ENCODE results near the gene GET4. TPM values are rescaled to one million over a fixed set of nuclear protein-coding genes. Genes with fewer than 3 reads are reported as not detected.
"Not testable (repeated sequence)": the region's sequence is repeated elsewhere in the genome, so short reads cannot be mapped to it uniquely, and the experiment has no call there.

GET4 gene
- total RNA-seq, 1 experiment from 2014 or later: 24.6 TPM

DNA sequence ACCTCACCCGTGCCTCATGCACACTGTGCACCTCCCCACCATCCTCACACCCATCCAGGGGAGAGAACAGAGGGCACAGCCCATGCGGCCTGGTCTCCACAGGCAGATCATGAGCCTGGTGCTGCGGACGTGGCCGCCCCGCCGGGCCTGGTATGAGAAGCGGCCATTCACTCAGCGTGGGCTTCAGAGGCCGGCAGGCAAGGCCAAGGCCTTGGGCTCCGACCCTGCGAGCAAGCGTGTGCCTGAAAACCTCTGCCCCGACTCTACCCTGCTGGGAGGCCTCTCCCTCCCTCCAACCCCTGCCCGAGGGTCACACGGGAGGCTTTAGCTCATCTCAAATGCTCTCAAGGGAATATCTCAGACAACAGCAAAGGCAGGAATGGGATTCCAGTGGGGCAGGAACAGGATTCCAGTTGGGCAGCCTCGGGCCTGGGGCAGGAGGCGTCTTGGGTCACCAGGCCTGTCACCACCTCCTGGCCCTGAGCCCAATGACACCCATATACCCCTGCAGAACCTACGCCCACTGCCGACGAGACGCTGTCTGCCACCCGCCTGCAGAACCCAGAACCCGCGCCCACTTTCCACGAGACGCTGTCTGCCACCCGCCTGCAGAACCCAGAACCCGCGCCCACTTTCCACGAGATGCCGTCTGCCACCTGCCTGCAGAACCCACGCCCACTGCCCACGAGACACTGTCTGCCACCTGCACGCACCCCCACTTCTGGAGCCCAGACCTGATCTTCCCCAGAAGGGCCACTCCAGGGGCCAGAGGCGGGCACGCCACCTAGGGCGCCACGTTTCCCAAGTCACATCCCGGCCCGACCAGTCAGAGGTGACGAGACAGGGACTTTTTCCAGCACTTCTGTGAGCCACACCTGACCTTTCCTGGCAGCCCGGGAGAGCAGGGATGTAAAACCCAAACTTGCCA is 39.2 kb downstream of the GET4 start:
- no peak for DNase-seq (ENCODE audit: low read depth)

DNA sequence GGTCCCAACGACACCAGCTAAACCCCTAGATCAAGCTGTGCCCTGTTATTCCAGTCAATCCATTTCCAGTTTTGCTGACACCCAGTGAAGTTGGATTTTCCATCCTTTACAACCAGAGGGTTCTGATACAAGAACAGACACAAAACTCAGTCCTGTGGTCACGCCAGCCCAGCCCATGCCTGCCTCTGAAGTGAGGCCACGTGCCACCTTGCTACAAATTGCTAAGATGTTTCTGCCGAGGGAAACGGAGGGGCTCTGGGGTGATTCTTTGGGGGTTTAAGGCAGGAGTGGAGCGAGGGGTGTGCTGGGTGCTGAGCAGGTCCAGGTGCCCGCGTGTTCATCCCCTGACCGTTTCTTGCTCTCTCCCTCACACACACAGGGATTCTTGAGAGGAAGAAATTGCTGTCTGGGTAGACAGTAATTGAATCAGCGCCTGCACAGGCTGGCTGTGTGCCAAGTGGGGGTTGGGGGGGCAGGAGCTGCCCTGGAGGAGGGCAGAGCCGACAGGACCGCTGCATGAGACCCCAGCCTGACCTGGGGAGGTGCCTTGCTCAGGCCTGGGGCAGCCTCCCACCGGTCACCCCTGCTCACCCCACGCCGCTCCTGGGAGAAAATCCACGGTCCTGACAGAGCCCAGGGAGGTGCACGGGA is 40.1 kb downstream of the GET4 start:
- no peak for DNase-seq (ENCODE audit: low read depth)

DNA sequence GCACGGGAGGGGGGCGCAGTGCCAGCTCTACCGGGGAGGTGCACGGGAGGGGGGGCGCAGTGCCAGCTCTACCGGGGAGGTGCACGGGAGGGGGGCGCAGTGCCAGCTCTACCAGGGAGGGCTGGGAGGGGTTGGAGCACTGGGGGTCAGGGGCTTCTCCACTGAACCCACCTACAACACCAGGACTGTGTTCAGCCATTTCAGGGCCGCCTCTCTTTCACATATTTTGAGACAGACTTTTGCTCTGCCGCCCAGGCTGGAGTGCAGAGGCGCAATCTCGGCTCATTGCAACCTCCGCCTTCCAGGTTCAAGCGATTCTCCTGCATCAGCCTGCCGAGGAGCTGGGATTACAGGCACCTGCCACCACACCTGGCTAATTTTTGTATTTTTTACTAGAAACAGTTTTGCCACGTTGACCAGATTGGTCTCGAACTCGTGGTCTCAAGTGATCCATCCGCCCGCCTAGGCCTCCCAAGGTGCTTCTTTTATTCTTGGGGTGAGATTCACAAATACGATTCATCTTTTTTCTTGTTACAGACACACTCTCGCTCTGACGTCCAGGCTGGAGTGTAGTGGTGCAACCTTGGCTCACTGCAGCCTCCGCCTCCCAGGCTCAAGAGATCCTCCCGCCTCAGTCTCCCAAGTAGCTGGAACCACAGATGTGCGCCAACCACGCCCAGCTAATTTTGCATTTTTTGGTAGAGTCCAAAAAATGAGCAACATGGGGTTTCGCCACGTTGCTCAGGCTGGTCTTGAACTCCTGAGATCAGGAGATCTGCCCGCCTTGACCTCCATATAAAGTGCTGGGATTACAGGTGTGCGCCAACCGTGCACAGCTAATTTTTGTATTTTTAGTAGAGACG is 41.1 kb downstream of the GET4 start:
- DNase-seq (ENCODE audit: low read depth): no peak

DNA sequence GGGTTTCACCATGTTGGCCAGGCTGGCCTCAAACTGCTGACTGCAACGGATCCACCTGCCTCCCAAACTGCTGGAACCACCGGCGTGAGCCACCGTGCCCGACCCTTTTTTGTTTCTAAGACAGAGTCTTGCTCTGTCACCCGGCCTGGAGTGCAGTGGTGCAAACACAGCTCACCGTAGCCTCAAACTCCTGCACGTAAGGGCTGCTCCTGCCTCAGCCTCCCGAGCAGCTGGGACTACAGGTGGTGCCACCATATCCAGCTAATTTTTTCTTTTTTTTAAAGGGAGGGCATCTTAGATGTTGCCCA is 41.7 kb downstream of the GET4 start:
- no peak for DNase-seq (ENCODE audit: low read depth)

DNA sequence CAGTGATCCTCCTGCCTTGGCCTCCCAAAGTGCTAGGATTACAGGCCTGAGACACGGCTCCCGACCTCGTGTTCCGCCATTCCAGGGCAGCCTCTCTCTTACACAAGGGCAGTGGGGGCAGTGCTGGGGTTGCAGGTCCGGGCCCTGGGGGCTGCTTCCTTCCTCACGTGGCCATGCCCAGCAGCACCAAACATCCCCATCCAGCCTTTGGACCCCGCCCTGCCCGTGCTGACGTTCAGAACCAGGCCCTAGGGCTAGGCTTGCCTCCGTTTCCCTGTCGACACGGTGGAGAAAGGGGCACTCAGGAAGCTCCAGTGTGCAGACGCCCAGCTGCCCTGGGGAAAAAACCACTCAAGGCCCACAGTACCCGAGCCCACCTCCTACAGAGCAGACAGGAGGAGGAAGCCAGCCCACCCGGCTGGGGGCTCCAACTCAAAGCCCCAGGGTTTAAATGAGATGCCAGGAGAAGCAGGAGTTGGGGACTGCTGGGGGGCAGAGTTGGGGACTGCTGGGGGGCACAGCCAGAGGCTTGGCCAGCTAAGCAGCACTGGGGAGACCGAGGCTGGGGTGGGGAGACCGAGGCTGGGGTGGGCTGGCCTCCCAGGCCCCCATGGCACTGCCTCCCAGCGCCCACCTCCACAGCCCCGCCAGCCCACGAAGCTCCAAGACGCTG is 42.2 kb downstream of the GET4 start:
- no peak for DNase-seq (ENCODE audit: low read depth)

DNA sequence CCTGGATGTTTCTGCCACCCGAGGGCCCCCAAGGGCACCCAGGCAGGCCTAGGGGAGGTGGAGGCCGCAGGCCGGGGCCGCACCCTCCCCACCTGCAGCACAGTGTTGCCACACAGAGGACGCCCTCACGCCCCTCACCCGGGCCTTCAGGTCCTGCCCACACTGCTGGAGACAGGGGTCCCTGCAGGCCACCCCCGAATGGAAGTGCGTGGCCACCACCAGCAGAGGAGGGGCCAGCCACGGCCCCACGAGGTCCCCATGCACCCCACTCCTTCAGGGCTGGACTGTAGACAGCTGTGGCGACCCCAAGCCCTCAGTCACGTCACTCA is 42.7 kb downstream of the GET4 start:
- no peak for DNase-seq (ENCODE audit: low read depth)

DNA sequence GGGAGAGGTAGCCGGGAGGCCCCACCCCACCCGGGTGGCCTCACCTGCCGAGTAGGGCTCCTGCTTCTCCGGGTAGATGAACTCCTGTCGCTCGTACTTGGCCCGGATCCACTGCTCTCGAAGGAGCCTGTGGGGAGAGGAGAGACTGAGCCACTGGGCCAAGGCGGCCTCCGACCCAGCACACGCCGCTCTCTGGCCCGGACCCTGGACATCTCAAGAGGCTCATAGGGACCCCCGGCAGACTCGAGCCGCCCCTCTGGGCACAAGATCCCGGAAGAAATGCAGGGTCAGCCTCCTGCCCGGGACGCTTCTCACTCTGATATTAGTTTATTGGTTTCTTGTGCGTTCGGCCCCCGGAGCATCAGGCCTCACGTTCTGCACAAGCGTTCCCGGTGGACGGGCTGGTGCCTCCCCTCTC is 43.6 kb downstream of the GET4 start:
- no peak for DNase-seq (ENCODE audit: low read depth)

DNA sequence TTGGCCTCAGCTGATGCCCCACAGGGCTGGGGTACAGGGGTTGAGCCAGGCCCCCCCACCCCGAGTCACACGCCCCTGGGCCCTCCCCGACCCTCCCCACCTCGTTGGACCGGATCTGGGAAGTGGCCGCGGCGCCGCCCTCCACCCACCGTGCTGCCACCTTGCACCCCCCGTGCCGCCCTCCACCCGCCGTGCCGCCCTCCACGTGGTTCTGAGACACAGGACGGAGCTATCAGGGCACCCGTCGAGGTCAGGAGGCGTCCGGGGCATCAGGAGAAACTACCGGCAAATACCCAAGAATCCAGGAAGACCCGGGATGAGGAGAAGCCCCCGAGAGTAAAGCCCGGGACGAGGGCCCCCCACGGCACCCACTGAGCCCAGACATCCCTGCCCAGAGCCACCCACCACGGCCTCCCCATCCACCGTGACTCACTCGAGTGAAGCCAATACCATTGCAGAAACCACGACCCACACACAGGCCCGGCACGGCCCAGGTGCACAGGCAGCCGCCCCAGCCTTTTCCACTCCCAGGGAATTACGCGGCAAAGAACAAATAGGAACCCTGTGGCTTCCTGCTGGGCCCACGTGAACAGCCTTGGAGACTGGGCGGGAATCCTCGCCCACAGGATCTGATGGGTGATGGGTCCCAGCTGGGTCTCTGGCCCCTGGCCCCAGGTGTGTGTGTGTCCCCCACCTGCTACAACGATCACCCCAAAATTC is 44.2 kb downstream of the GET4 start:
- DNase-seq (ENCODE audit: low read depth): no peak

DNA sequence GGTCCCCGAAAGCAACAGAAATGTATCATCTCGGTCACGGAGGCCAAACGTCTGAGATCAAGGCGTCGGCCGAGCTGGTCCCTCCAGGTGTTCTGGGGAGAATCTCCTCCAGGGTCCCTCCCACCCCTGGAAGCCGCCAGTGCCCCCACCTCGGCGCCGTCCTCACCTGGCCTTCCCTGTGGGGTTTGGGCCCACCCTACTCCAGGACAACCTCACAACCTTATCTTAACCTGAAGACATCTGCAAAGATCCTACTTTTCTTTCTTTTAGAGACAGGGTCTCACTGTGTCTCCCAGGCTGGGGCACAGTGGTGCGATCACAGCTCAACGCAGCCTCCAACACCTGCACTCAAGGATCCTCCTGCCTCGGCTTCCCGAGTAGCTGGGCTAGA is 44.7 kb downstream of the GET4 start:
- DNase-seq (ENCODE audit: low read depth): no peak

DNA sequence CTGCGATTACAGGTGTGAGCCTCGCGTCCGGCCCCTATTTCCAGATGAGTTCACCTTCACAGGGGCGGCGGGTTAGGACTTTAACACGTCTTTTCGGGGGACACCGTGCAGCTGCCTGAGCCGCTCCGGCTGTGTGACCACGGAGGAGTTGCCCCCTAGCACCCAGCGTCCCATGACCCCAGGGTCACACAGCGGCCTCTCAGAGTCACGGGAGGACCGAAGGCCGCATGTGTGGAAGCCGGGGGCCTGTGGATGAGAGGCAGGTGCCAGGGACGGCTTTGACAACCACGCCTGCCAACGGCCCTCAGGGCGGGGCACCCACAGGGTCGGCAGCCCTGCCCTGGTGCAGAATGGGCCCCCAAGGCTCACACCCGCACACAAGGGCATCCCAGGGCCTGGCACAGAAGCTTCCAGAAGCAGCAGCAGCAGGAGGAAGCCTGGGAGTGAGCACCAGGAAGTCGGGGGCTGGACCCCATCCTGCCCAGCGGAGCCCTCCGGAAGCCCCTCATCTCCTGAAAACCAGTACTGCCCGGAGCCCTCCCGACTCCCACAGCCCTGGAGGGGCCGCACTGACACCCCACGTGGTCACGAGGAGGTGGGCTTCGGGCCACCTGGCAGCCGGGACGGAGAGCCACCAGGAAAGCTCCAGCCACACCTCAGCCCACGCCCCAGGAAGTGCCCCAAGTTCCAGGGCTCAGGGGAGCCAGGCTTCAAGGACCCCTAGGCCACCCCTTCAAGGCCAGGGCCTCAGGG is 45.4 kb downstream of the GET4 start:
- DNase-seq (ENCODE audit: low read depth): no peak

DNA sequence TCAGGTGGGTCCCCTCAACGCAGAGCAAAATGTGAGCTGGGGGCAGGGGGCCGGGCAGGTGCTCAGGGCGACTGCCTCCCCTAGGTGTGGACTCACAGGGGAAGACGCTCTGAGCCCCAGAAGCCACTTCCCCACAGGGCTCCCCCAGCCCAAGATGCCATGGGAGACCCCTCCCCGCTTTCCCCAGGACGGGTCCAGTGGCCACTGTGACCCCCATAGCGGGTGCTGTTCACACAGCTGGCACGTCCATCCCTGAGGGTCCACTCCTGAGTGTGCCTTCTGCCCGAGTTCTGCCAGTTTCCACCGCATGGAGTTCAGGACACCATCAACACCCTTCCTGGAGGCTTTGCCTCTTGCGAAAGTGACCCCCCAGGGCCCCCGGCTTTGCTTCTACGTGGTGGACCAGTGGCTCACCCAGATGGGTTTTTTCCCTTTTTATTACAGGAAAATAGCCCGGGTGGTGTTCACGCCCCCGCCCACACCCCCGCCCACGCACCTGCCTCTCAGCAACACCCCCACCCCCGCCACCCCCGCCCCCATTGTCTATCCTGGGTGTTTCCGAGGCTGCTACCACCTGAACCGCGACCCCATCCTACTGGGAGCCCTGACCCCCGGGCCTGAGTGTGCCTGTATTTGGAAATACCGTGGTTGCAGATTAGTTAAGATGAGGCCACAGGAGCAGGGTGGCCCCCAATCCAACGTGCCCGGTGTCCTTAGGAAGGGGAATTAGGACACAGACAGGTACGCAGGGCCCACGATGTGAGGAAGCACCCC is 46.2 kb downstream of the GET4 start:
- DNase-seq (ENCODE audit: low read depth): no peak

DNA sequence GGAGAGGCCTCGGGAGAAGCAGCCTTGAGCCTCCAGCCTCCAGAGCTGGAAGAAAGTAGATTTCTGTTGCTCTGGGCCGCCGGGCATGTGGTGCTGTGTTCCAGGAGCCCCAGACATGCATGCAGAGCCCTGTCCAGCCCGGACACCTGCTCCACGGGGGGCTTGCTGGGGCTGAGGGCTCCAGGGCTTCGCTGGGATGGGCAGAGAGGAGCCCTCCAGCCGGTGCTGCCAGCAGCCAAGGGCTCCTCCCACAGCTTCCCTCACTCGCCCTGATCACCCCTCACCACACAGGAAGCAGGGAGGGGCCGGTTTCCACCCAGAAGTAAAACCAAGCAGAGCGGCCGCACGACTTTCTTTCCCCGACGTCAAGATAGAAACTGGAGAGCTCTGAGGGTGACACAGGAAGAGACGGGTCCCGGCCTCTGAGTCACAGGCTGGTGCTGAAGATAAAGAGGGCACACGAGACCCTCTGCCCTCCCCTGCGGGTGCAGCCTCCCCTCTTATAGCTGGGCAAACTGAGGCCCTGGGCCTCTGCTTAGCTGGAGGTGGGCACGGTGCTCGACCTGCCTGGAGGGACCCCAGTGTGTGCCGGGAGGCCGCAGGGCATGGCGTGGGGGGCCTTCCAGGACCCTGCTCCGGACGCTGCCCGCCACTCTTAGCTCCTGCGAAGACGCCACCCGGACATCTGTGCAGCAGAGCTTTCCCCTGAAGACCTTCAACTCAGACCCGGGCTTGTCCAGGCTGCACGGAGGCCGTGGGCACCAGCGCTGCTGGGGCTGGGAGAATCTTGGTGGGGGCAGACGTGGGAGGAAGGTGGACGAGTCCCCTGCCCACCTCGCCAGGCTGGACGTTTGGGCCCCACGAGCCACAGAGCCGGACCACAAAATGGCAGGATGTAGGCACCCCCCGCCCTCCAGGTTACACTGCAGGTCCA is 47.0 kb downstream of the GET4 start:
- peak; percentile 81 for DNase-seq (ENCODE audit: low read depth)

DNA sequence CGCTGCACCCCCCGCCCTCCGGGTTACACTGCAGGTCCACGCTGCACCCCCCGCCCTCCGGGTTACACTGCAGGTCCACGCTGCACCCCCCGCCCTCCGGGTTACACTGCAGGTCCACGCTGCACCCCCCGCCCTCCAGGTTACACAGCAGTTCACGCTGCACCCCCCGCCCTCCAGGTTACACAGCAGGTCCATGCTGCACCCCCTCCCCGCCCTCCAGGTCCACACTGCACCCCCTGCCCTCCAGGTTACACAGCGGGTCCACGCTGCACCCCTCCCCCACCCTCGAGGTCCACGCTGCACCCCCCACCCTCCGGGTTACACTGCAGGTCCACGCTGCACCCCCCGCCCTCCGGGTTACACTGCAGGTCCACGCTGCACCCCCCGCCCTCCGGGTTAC is 47.7 kb downstream of the GET4 start:
- DNase-seq (ENCODE audit: low read depth): not testable (repeated sequence)

DNA sequence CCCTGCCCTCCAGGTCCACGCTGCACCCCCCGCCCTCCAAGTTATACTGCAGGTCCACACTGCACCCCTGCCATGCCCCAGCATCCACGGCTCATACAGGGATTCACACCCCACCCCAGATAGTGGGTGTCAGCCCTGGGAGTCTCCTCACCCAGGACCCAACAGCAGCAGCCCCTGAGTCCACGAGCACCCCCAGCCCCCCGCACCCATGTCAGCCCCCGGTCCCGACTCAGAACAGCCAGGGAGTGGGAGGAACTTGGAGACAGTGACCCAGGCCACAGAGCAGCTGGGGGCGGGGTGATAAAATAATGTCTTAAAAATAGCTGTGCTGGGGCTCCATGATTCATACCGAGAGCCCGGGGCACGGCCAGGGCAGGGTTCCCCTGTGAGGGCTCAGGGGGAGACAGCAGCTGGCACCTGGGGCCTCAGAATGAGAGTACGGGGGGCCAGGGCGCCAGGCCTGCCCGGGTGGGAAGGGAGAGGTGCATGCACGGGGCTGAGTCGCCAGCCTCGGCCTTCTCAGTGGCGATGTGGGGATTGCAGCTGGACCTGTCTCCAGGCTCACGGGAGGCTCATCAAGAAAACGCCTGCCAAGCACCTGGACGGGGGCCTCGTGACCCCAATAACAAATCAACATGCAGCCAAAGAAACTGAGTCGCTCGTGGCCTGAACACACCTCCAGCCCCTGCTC is 48.3 kb downstream of the GET4 start:
- DNase-seq (ENCODE audit: low read depth): peak; percentile 53

DNA sequence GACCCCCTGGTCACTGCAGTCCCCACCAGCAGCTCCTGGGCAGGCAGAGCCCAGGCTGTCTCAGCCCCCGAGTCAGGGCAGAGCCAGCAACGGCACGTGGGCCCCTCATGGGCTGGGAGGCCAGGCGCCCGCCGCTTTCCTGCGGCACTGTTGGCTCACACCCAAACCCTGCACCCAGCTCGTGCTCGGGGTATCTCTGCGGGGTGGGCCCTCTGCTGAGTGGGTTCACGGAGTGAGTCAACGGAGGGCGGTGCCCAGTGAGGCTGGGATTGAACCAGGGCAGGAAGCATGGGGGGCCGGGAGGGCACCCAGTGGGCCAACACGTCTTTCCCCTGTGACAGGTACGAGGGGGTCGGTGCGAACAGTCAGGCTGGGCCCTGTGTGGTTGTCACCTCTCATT is 49.2 kb downstream of the GET4 start:
- DNase-seq (ENCODE audit: low read depth): peak; percentile 61

DNA sequence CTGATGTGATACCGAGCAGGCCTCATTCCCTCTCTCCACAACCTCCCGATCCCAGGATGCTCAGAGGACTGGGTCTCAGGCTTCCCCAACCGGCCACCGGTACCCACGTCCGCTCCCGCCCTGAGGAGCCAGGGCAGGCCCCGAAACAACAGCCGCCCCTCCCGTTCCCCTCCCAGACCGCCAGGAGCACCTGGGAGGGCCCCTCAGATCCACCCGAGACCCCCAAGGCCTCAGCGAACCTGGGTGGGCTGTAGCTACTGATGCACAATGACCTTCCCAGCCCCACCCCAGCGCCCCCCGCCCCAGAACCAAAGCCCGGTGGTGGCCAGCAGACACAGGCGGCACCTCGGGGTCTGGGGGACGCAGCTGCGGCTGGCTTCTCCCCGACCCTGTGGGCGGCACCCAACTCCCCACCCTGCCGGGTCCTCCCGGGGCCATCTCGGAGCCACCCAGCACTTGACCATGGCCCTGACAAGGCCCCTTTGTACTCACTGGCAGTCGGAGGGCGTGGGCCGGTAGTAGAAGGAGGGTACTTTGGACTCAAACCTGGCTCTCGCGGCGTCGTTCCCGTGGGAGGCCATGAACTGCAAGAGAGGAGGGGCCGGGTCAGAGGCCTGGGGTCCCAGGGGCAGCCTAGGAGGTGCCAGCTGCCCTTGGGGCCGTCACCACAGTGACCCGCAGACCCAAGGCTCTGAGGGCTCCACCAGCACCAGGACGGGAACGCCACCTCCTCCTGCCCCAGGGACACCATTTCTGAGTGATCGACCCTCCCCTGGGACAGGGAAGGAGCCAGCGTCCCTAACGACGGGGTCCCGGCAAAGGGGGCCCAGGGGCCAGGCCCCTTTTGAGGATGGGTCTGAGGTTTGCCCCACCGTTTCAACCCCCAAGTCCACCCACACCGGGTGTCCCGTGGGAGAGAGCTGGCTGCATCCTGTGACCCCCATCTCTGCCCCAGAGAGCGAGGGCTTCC is 50.0 kb downstream of the GET4 start:
- no peak for DNase-seq (ENCODE audit: low read depth)
